DMS114 treated with DMSO at 0.1 percent for 48 hours (cell line): ENCODE data around the gene DCHS1.
"Not testable (repeated sequence)": the region's sequence is repeated elsewhere in the genome, so short reads cannot be mapped to it uniquely, and the experiment has no call there.

Experiments used
- DNase-seq: peaks from one replicate; lab custom pipeline; 2025; ENCODE audit not compliant: unreplicated experiment; lab: John Stamatoyannopoulos, UW

Gene DCHS1

GRCh38 chr11:6655790-6656583 lies at the start of gene DCHS1:
TSS of gene DCHS1 (minus strand) at chr11:6655809. CDS start at chr11:6641613, 14,196 bp downstream.
- DNase-seq, result no peak

GRCh38 chr11:6703247-6704063 lies 47.8 kb upstream of the DCHS1 start:
- peak; percentile 22 for DNase-seq

- DNase-seq, result not testable (repeated sequence)
Observed at GRCh38 chr11:6701955-6702354, 46.3 kb upstream of the DCHS1 start.

- no peak for DNase-seq
Observed at GRCh38 chr11:6695377-6695776, 39.8 kb upstream of the DCHS1 start.

GRCh38 chr11:6694229-6694535 lies 38.6 kb upstream of the DCHS1 start:
- no peak for DNase-seq

GRCh38 chr11:6693342-6694228 lies 38.0 kb upstream of the DCHS1 start:
- DNase-seq, result no peak

GRCh38 chr11:6692128-6692527 lies 36.5 kb upstream of the DCHS1 start:
- DNase-seq, result no peak

GRCh38 chr11:6690431-6691132 lies 35.0 kb upstream of the DCHS1 start:
- DNase-seq, result not testable (repeated sequence)

- no peak for DNase-seq
Observed at GRCh38 chr11:6687876-6688275, 32.3 kb upstream of the DCHS1 start.

- DNase-seq, result no peak
Observed at GRCh38 chr11:6686006-6686405, 30.4 kb upstream of the DCHS1 start.

- not testable (repeated sequence) for DNase-seq
Observed at GRCh38 chr11:6684068-6684467, 28.5 kb upstream of the DCHS1 start.

- peak; percentile 92 for DNase-seq
Observed at GRCh38 chr11:6682936-6683861, 27.6 kb upstream of the DCHS1 start, which contains the start of gene MRPL17. TSS of gene MRPL17 (minus strand) at chr11:6683340. CDS start at chr11:6683296, 44 bp downstream.

- DNase-seq, result no peak
Observed at GRCh38 chr11:6682591-6682935, 27.0 kb upstream of the DCHS1 start.

GRCh38 chr11:6681949-6682348 lies 26.3 kb upstream of the DCHS1 start:
- no peak for DNase-seq

- no peak for DNase-seq
Observed at GRCh38 chr11:6681505-6681904, 25.9 kb upstream of the DCHS1 start.

GRCh38 chr11:6677018-6677417 lies 21.4 kb upstream of the DCHS1 start:
- DNase-seq, result no peak

- no peak for DNase-seq
Observed at GRCh38 chr11:6674862-6675261, 19.3 kb upstream of the DCHS1 start.

- no peak for DNase-seq
Observed at GRCh38 chr11:6674219-6674597, 18.6 kb upstream of the DCHS1 start.

GRCh38 chr11:6673523-6674218 lies 18.1 kb upstream of the DCHS1 start:
- DNase-seq, result no peak
